Upper lobe of left lung (tissue), 6 donors: ENCODE results near the gene ZNF333. TPM values are rescaled to one million over a fixed set of nuclear protein-coding genes. Genes with fewer than 3 reads are reported as not detected.
"Not testable (repeated sequence)": the region's sequence is repeated elsewhere in the genome, so short reads cannot be mapped to it uniquely, and the experiment has no call there.

ENCODE experiments used
- ATAC-seq, 2 donors: fragments of 200-7000 bp; cut with Tn5 transposase; one replicate each; pipeline ENCODE4 v1.9.1; 2022; ENCODE audit warnings: mild to moderate bottlenecking in 2 of 2, moderate library complexity in 2 of 2; ENCODE audit not compliant: low FRiP score in 2 of 2
- DNase-seq, 2 donors: peaks; one replicate each; pipeline ENCODE4 v3.0.0-alpha.2; 2019 to 2020
- H3K27ac ChIP-seq, 4 donors: fragments of 200-600 bp; sonication (generic); one replicate each; pipeline ENCODE4 v1.5.1; 2016 to 2019
- H3K27me3 ChIP-seq, 4 donors: fragments of 200-600 bp; sonication (generic); one replicate each; pipeline ENCODE4 v1.5.1; 2017 to 2019
- H3K36me3 ChIP-seq, 4 donors: fragments of 200-600 bp; sonication (generic); one replicate each; pipeline ENCODE4 v1.5.1; 2016 to 2019
- H3K4me1 ChIP-seq, 4 donors: fragments of 200-600 bp; sonication (generic); one replicate each; pipeline ENCODE4 v1.5.1; 2018 to 2019
- H3K4me3 ChIP-seq, 4 donors: fragments of 200-600 bp; sonication (generic); one replicate each; pipeline ENCODE4 v1.5.1; 2017 to 2019; ENCODE audit warnings: mild to moderate bottlenecking in 2 of 4, moderate library complexity in 1 of 4
- H3K9me3 ChIP-seq, 4 donors: fragments of 200-600 bp; sonication (generic); one replicate each; pipeline ENCODE4 v1.5.1; 2018 to 2019
- CTCF ChIP-seq, 6 experiments: fragments of 450-650 bp in 4 of 6; fragments of 200-600 bp in 2 of 6; sonication (generic) in 2 of 6; IDR thresholded peaks; one replicate each; pipeline ENCODE4 v1.5.1; 2016 to 2019; ENCODE audit warnings: antibody characterized with exemption in 6 of 6
- EP300 ChIP-seq, 4 donors: sonication (generic); formaldehyde crosslinking; IDR thresholded peaks; one replicate each; pipeline ENCODE4 v1.5.1; 2017; ENCODE audit warnings: antibody characterized with exemption in 4 of 4, control low read depth in 2 of 4
- POLR2A ChIP-seq, 4 donors: fragments of 450-650 bp; IDR thresholded peaks; one replicate each; pipeline ENCODE4 v1.5.1; 2016 to 2017; ENCODE audit warnings: antibody characterized with exemption in 4 of 4, mild to moderate bottlenecking in 2 of 4
- POLR2AphosphoS5 ChIP-seq, 2 donors: sonication (generic); formaldehyde crosslinking; IDR thresholded peaks; one replicate each; pipeline ENCODE4 v1.5.1; 2017; ENCODE audit warnings: antibody characterized with exemption in 2 of 2
- WGBS, 2 donors: methylation state at CpG; one replicate each; pipeline ENCODE4 v1.1.5; 2017 to 2018; 5-methylcytosine and 5-hydroxymethylcytosine counted together
- total RNA-seq, 6 donors: library from RNA; depleted of rRNA in 4 of 6; stranded (reverse); fragments of >200 nt in 4 of 6; gene quantifications; one replicate each; pipeline versions ENCODE4 v1.1.0 to v1.2.1, GENCODE V29; 2016 to 2021
- donor health status: DM: no; HTN: no; CAD: no; lungs with moderate emphysema.
- donor health status: DM: no; HTN: yes; CAD: no; lungs with severe emphysema.

The ZNF333 gene
- total RNA-seq, 6 donors from 2014 or later = 16.1 to 35.6 (median 20.0) TPM

GRCh38 chr19:14770944-14771839 is 81.3 kb downstream of the ZNF333 start:
- WGBS, 2 donors = 74 to 82% methylated on average over 11 of the region's 11 CpGs
- H3K4me1 ChIP-seq = peaks cover 0 to 6% (median 0%) of the 10 kb centered on the region in 4 donors
- ATAC-seq (no peak), DNase-seq (no peak)
- H3K36me3 ChIP-seq = peaks cover 0 to 6% (median 0%) of the 10 kb centered on the region in 4 donors
- no peak overlapping the region for H3K4me3 ChIP-seq
- H3K27ac ChIP-seq = no peak overlapping the region
- H3K27me3 ChIP-seq = no peaks in the 10 kb centered on the region
- no peaks in the 10 kb centered on the region for H3K9me3 ChIP-seq
- no peak for TF ChIP-seq EP300 (IDR thresholded peaks at IDR 0.05)
- no peak for TF ChIP-seq POLR2A (IDR thresholded peaks at IDR 0.05)
- TF ChIP-seq CTCF (IDR thresholded peaks at IDR 0.05) = no peak
- TF ChIP-seq POLR2AphosphoS5 (IDR thresholded peaks at IDR 0.05) = no peak

GRCh38 chr19:14772467-14772866 is 82.6 kb downstream of the ZNF333 start:
- Histone ChIP-seq H3K27ac (no peak overlapping the region), H3K4me1 (peaks cover 0 to 15% (median 3%) of the 10 kb centered on the region in 4 donors), H3K36me3 (peaks cover 0 to 6% (median 0%) of the 10 kb centered on the region in 4 donors), H3K27me3 (no peaks in the 10 kb centered on the region), H3K4me3 (no peak overlapping the region), H3K9me3 (no peaks in the 10 kb centered on the region)
- TF ChIP-seq POLR2AphosphoS5 (IDR thresholded peaks at IDR 0.05) (no peak), EP300 (IDR thresholded peaks at IDR 0.05) (no peak), POLR2A (IDR thresholded peaks at IDR 0.05) (no peak), CTCF (IDR thresholded peaks at IDR 0.05) (no peak)
- 83 to 88% methylated on average over 7 to 8 of the region's 8 CpGs for WGBS, 2 donors
- ATAC-seq = no peak
- no peak for DNase-seq

- Histone ChIP-seq H3K4me3 (no peak overlapping the region), H3K36me3 (peaks cover 0 to 6% (median 0%) of the 10 kb centered on the region in 4 donors), H3K9me3 (no peaks in the 10 kb centered on the region), H3K27me3 (no peaks in the 10 kb centered on the region), H3K27ac (no peak overlapping the region), H3K4me1 (peaks cover 0 to 15% (median 3%) of the 10 kb centered on the region in 4 donors)
- TF ChIP-seq EP300 (IDR thresholded peaks at IDR 0.05) (no peak), POLR2A (IDR thresholded peaks at IDR 0.05) (no peak), POLR2AphosphoS5 (IDR thresholded peaks at IDR 0.05) (no peak), CTCF (IDR thresholded peaks at IDR 0.05) (no peak)
- 91 to 92% methylated on average over 7 of the region's 7 CpGs for WGBS, 2 donors
- ATAC-seq (no peak), DNase-seq (no peak)
These were observed 83.1 kb downstream of the ZNF333 start for GRCh38 chr19:14772995-14773394.

GRCh38 chr19:14773722-14774121 is 83.9 kb downstream of the ZNF333 start:
- not testable (repeated sequence) for H3K9me3 ChIP-seq, H3K4me3 ChIP-seq, ATAC-seq, H3K36me3 ChIP-seq, DNase-seq, H3K27me3 ChIP-seq, H3K27ac ChIP-seq
- 72 to 89% methylated on average over 8 to 9 of the region's 9 CpGs for WGBS, 2 donors
- peaks cover 0 to 15% (median 3%) of the 10 kb centered on the region in 4 donors for H3K4me1 ChIP-seq

- Histone ChIP-seq H3K4me1 (peaks cover 0 to 15% (median 3%) of the 10 kb centered on the region in 4 donors), H3K4me3 (no peak overlapping the region), H3K9me3 (no peaks in the 10 kb centered on the region), H3K36me3 (peaks cover 0 to 6% (median 0%) of the 10 kb centered on the region in 4 donors), H3K27ac (no peak overlapping the region), H3K27me3 (no peaks in the 10 kb centered on the region)
- WGBS, 2 donors = 89 to 95% methylated on average over 7 to 8 of the region's 10 CpGs
- TF ChIP-seq POLR2A (IDR thresholded peaks at IDR 0.05) (no peak), CTCF (IDR thresholded peaks at IDR 0.05) (no peak), EP300 (IDR thresholded peaks at IDR 0.05) (no peak), POLR2AphosphoS5 (IDR thresholded peaks at IDR 0.05) (no peak)
- ATAC-seq (no peak), DNase-seq (no peak)
These were observed 84.5 kb downstream of the ZNF333 start for GRCh38 chr19:14774373-14774772.

GRCh38 chr19:14775326-14775725 is 85.5 kb downstream of the ZNF333 start:
- not testable (repeated sequence) for DNase-seq, H3K36me3 ChIP-seq, H3K27me3 ChIP-seq, H3K9me3 ChIP-seq, ATAC-seq
- WGBS, 2 donors = 72 to 81% methylated on average over 6 to 8 of the region's 8 CpGs
- H3K27ac ChIP-seq = peak overlapping the region in 1 of 4 donors; percentile 77
- H3K4me3 ChIP-seq = peak overlapping the region in 3 of 4 donors; percentile 40 to 52 (median 44)
- peaks cover 0 to 15% (median 3%) of the 10 kb centered on the region in 4 donors for H3K4me1 ChIP-seq
